GM12874 (cell line): Measurements from ENCODE around the gene SIM2.

Experiments used
- CTCF ChIP-seq: IDR thresholded peaks from 2 replicates; pipeline ENCODE4 v1.5.1; 2011; ENCODE audit warnings: low read depth, mild to moderate bottlenecking, control low read depth, low read length, moderate library complexity; ENCODE audit not compliant: insufficient read depth

SIM2 gene

GRCh38 chr21:36716836-36717235 is 17.9 kb downstream of the SIM2 start:
- no peak for TF ChIP-seq CTCF

GRCh38 chr21:36717976-36718375 is 19.1 kb downstream of the SIM2 start:
- TF ChIP-seq CTCF: no peak

GRCh38 chr21:36718951-36719501 is 20.1 kb downstream of the SIM2 start:
- no peak for TF ChIP-seq CTCF

GRCh38 chr21:36719614-36720013 is 20.7 kb downstream of the SIM2 start:
- no peak for TF ChIP-seq CTCF

- no peak for TF ChIP-seq CTCF
Measured at GRCh38 chr21:36721817-36722216, 22.9 kb downstream of the SIM2 start.

- no peak for TF ChIP-seq CTCF
Measured at GRCh38 chr21:36722370-36723368, 23.8 kb downstream of the SIM2 start.

GRCh38 chr21:36723371-36723881 is 24.5 kb downstream of the SIM2 start:
- no peak for TF ChIP-seq CTCF
